Measurements from ENCODE around the gene MRI1.

The MRI1 gene

GRCh38 chr19:13795595-13796300 lies 31.4 kb downstream of the MRI1 start:
- no peak for DNase-seq

DNA sequence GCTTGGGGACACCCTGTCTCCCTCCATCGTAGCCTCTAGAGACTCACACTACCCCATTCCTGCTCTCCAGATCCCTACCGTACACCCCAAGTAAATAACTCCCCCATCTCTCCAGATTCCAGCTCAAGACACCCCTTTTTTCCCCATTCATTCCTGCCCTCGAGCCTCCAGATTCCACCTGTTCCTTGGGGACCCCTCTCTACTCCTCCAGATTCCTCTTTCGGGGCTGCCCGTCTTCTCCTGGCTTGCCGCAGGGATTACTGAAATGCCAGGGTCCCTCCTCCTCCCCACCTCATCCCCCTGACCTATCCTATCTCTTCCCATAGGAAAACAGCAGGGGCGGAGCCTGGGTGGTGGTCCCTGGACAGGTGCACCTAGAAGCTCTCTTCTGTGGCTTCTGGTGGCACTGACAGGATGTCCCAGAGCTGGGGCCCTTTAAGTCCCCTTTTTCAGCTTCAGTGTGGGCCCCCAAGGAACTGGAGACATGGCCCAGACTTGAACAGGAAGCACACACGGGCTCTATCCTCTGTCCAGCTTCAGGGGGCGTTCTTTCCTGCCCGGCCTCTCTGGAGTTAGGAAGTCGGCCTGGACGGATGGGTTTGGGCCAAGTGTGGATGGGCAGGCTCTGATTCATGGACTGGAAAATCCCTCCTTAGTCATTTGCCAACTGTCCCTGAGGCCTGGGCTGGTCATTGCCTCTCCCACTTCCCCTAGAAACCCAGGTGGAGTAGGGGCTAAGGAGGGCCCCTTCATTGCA lies 32.2 kb downstream of the MRI1 start:
- DNase-seq: no peak

DNA sequence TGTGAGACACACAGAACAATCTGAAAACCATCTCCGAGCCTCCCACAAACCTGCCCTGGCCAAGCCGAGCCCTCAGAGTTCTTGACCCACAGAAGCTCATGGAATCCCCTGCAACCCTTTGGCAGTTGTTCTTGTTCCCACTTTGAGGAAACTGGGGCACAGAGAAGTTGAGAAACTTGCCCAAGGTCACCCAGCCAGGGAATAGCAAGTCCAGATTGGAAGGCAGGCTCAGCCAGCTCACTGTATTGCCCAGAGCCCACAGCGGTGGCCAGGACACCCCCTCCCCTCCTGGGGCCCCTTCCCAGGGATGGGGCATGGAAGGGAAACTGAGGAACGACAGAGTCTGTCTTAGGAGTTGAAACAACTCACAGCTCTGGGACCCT lies 32.7 kb downstream of the MRI1 start:
- no peak for DNase-seq

GRCh38 chr19:13797870-13798269 lies 33.5 kb downstream of the MRI1 start:
- DNase-seq: no peak

GRCh38 chr19:13799669-13800068 lies 35.3 kb downstream of the MRI1 start:
- no peak for DNase-seq

DNA sequence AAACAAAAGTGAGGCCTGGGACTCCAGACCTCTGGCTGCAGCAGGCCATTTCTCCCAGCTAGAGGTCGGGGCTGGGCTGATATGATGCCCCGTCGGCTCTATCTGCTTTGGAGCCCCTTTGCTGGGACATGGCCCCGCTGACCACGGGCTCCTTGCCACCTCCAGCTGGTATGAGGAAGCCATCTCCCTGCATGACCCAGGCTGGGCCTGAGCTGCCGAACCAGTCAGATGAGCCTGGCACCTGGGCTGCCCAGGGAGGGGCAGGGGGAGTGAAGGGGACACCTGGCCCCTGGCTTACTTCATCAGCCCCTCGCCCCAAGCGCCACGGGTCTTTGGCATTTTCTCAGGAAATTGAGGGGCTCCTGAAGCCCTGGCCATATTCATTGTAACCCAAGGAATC lies 38.7 kb downstream of the MRI1 start:
- no peak for DNase-seq

- DNase-seq: no peak
Measured at GRCh38 chr19:13804830-13805683, 40.7 kb downstream of the MRI1 start.

DNA sequence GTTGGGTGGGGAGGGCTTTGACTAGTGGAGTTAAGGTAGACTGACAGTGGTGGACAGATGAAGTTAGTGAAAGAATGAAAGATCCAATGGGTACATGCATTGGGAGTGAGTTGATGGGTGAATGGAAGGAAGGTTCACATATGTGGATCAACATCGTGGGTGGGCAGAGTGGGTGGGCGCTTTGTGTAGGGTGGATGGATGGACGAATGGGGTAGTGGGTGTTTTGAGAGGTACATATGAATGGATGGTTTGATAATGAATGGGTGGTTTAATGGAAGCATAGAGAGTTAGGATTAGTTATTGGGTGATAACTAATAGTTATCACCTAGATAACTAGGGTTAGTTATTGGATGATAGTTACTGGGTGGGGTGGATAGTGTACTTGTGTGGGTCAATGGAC lies 42.4 kb downstream of the MRI1 start:
- DNase-seq: no peak

- no peak for DNase-seq
Measured at GRCh38 chr19:13807421-13808021, 43.2 kb downstream of the MRI1 start.

DNA sequence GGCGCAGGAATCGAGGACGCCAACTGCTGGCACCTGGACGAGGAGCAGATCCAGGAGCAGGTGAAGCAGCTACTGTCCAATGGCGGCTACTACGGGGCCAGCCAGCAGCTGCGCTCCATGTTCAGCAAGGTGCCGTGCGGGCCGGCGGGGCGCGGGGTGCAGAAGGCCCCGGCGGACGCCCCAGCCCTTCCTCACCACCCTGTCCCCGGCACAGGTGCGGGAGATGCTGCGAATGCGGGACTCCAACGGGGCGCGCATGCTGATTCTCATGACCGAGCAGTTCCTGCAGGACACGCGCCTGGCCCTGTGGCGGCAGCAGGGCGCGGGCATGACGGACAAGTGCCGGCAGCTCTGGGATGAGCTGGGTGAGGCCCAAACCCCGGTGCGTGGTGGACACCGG lies 44.5 kb downstream of the MRI1 start:
- DNase-seq: no peak

- DNase-seq: no peak
Measured at GRCh38 chr19:13812544-13812943, 48.2 kb downstream of the MRI1 start.

DNA sequence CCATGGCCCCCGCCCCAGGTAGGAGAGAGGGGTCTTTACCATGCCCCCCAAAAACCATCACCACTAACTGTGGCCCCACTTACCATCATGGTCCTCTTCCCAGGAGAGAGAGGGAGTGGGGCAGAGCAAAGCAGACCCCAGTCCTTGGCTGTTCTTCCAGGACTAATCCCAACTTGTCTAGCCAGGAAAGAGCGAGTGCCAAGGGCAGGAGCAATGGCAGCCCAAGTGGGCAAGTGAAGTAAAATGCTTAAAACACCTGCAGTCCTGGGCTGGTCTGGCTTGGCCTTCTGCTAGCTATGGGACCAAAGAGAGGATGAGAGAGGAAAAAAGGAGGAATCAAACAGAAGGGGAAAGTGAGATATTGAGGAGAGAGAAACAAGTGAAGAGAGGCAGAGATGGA lies 48.8 kb downstream of the MRI1 start:
- DNase-seq: no peak

- DNase-seq: no peak
Measured at GRCh38 chr19:13814550-13814949, 50.2 kb downstream of the MRI1 start.

GRCh38 chr19:13817018-13817614 lies 52.8 kb downstream of the MRI1 start:
- DNase-seq: no peak

- no peak for DNase-seq
Measured at GRCh38 chr19:13817615-13818371, 53.5 kb downstream of the MRI1 start.

GRCh38 chr19:13819238-13819637 lies 54.9 kb downstream of the MRI1 start:
- no peak for DNase-seq

DNA sequence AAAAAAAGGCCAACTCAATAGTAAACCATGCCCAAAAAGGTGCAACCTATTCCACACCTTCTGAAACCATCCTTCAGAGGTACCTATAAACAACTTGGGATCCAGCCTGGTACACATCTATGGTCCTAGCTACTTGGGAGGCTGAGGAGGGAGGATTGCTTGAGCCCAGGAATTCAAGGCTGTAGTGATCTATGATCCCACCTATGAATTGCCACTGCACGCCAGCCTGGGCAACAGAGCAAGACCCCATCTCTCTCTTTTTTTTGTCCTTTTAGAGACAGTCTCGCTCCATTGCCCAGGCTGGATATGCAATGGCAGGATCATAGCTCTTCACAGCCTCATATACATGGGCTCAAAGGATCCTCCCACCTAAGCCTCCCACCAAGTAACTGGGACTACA lies 57.0 kb downstream of the MRI1 start:
- DNase-seq: no peak

GRCh38 chr19:13823256-13823655 lies 58.9 kb downstream of the MRI1 start:
- DNase-seq: no peak

All from activated CD4-positive, CD25-positive, alpha-beta regulatory T cell treated with anti-CD3 and anti-CD28 coated beads, Interleukin-2, amount 50 U/mL, for 72 hours (primary cell).